Fibroblast of peridontal ligament (primary cell): ENCODE results near the gene ETFDH.
"Not testable (repeated sequence)": the region's sequence is repeated elsewhere in the genome, so short reads cannot be mapped to it uniquely, and the experiment has no call there.

Experiments used
- DNase-seq: peaks from one replicate; pipeline ENCODE4 v3.0.0-alpha.2; 2010; ENCODE audit errors: extremely low read depth

ETFDH gene

DNA sequence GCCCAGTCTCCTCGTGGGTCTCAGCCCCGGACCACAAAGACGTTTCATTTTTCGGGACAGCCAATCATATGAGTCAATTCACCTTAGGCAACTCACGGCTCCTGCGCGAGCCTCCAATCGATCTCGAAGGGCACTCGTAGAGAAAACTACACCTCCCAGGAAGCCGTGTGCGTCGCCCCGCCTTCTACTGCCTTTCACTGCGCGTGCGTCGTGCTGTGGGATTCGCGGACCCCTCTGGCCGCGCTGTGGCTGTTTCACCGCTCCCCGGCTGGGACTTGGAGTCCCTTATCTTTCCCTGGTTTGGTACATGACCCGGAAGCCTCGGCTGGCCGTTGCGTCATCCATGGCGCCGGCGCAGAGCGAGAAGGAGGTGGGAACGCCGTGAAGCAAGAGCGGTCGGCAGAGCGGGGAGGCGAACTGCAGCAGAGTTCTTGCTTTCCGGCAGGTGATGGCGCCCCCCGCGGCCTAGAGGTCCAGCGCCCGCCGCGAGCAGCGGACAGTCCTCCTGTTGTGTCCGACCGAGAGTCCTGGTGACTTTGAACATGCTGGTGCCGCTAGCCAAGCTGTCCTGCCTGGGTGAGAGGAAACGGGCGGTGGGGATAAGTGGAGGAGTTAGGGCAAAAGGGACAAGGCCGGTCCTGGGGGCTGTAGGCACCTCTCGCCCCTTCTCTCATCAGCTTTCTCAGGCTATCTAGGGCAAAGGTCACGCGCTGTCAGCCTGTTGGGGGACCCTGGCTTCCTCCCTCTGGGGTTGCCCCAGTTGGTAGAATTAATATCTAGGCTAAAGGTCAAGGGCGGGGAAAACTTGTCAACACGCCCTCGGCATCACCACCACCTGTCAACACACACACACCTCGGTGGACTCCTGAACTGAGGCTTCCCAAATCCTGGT is at the start of gene ETFDH:
TSS of gene ETFDH (plus strand) at position 382 of the 892 bp plus-strand sequence. CDS start at position 543, 161 bp downstream.
- peak; percentile 99 for DNase-seq

DNA sequence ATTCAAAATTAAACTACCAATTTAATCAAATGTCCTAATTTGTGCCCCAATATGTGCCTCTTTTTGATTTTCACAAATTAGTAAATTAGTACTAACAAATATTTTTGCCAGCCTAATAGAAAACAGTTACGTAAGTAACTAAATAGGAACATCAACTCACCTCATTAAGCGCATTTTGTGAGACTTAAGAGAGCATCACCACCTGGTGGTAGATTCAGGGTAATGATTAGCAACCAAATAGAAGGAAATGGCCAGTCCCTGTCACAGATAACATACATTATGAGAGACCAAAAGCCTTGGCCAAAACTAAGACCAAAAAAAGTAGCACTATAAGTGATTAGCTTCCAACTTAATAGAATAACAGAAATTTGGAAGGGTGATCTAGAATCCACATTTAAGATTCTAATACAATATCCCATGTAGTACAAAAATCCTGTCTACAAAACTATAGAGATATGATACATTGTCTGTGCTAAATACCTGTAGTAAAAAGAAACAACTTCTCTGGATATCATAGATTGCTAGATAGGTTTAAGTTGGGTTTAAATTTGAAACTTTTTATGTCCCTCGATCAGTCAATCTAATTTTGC is 47.1 kb upstream of the ETFDH start:
- peak; percentile 85 for DNase-seq

GRCh38 chr4:158625544-158625943 is 46.6 kb upstream of the ETFDH start:
- DNase-seq = no peak

DNA sequence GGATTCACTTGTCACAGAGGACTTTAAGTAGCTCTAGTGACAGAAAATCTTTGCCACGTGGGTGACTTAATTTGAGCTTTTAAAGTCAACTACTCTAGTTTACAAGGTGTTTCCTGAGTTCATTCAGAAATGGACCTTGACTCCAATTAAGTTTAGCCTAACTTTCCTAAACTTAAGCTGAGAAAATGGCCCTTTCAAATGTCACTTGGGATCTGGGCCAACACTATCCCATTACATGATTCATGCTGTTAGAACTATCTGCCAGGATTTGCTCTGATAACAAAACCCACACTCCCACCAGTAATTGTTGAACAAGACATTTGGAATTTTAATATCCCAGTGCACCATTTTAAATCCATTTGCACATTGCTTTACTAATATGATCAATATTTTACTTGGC is 41.2 kb upstream of the ETFDH start:
- DNase-seq = peak; percentile 59

GRCh38 chr4:158636619-158637018 is 35.5 kb upstream of the ETFDH start:
- no peak for DNase-seq

- DNase-seq = peak; percentile 16
These were observed 27.7 kb upstream of the ETFDH start for GRCh38 chr4:158644356-158644755.

DNA sequence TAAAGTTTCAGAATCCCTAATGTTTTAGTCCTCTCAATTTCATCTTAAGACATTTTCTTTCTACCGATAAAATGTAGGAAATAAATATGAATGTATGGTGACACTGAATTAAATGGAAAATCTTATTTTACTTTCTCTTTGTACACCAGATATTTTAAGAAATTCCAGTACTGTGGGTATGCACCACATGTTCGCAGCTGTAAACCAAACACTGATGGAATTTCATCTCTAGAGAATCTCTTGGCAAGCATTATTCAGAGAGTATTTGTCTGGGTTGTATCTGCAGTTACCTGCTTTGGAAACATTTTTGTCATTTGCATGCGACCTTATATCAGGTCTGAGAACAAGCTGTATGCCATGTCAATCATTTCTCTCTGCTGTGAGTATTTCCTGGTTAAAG is 27.3 kb upstream of the ETFDH start:
- peak; percentile 48 for DNase-seq

GRCh38 chr4:158649111-158649680 is 22.9 kb upstream of the ETFDH start:
- no peak for DNase-seq

GRCh38 chr4:158652920-158653319 is 19.2 kb upstream of the ETFDH start:
- peak; percentile 39 for DNase-seq

- DNase-seq = no peak
These were observed 15.7 kb upstream of the ETFDH start for GRCh38 chr4:158656439-158656838.

DNA sequence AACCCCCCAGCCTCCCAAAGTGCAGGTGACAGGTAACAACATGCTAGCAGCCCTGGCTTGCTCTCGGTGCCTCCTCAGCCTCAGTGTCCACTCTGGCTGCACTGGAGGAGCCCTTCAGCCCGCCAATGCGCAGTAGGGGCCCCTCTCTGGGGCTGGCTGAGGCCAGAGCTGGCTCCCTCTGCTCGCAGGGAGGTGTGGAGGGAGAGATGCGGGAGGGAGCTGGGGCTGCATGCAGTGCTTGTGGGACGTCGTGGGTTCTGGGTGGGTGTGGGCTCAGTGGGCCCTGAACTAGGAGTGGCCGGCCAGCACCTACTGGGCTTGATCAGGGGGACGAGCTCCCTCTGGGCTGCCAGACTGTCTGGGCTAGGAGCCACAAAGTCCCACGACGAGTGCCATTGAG is 14.8 kb upstream of the ETFDH start:
- DNase-seq = no peak

DNA sequence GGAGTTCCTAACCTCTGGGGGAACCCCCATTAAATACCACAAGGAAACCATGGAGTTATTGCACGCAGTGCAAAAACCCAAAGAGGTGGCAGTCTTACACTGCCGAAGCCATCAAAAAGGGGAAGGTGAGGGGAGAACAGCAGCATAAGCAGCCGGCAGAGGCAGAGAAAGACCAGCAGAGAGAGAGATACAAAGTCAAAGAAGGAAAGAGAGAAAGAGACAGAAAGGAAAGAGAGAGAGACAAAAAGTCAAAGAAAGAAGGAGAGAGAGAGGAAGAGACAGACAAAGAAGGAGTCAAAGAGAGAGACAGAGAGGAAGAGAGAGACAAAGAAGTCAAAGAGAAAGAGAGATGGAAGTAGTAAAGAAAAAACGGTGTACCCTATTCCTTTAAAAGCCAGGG is 8.8 kb upstream of the ETFDH start:
- not testable (repeated sequence) for DNase-seq

- not testable (repeated sequence) for DNase-seq
These were observed 8.1 kb upstream of the ETFDH start for GRCh38 chr4:158663707-158664625.

- no peak for DNase-seq
These were observed 7.3 kb upstream of the ETFDH start for GRCh38 chr4:158664806-158665205.

DNA sequence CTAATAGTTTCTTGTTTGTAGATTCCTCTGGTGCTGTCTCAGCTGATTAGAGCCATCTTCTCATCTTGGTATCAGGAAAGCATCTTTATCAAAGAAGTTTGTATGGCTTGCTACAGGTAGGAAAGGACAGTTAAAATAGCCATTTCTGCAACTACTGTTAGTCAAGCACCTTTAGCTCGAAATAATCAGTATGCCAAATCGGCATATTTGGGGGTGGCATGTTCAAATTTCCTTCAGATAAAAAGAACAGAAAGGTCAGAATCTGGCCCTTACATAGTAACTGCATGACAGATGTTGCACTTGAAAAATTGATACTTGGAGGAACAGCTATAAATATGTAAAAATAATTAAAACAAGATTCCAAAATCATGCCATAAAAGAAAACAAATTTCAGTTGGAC is 5.2 kb upstream of the ETFDH start:
- DNase-seq = no peak

GRCh38 chr4:158667651-158668198 is 4.4 kb upstream of the ETFDH start:
- DNase-seq = peak; percentile 47

DNA sequence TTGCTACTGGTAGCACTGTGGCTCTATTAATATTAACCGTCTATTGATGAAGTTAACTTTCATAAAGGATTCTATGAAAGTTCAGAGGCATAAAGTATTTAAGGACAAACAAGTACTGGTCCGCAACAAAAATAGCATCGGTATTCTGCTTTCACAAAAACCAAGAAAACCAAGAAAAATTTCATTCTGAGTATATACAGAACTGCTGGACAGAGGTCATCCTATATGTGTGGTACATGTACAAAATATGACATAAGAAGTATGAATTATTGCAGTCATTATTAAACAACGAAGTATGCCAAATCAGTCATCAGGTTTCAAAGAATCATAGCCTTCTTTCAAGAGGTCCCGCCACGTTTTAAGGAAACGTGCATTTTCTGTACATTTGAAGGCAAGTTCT is 2.8 kb upstream of the ETFDH start:
- DNase-seq = no peak

GRCh38 chr4:158670975-158671664 is 976 bp upstream of the ETFDH start:
- DNase-seq = peak; percentile 91

DNA sequence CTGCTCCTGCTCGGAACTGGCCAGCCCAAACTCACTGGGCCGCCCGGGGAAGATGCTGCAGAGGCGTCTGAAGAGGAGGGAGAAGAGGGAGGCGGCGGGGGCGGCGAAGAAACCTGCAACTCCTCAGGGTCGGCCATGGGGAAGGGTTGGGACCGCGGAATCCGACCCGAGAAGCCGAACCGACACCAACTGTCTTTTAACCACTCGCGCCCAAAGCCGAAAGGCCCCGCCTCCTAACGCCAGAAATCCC is 506 bp upstream of the ETFDH start, which contains the start of gene C4orf46:
TSS of gene C4orf46 (minus strand) at position 223 of the 250 bp plus-strand sequence. CDS start at position 137, 86 bp downstream.
- DNase-seq = no peak

- DNase-seq = no peak
These were observed 1.5 kb downstream of the ETFDH start for GRCh38 chr4:158673633-158674032.

DNA sequence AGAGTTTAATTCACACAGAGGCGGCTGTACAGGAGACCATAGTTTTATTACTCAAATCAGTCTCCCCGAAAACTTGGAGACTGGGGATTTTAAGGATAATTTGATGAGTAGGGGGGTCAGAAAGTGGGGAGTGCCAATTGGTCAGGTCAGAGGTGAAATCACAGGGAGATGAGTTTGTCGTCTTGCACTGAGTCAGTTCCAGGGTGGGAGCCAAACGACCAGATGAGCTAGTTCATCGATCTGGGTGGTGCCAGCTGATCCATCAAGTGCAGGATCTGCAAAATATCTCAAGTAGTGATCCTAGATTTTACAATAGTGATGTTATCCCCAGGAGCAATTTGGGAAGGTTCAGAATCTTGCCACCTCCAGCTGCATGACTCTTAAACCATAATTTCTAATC is 4.0 kb downstream of the ETFDH start:
- DNase-seq = no peak
